Ishikawa (cell line): Measurements from ENCODE around the gene TRIM56.

ENCODE experiments used
- FOXM1 ChIP-seq: IDR thresholded peaks from 2 replicates; pipeline ENCODE4 v1.6.1; 2012; ENCODE audit warnings: low read depth, borderline replicate concordance
- RAD21 ChIP-seq: IDR thresholded peaks from 2 replicates; pipeline ENCODE4 v1.6.1; 2012; ENCODE audit warnings: low read depth
- REST ChIP-seq: IDR thresholded peaks from 2 replicates; pipeline ENCODE4 v1.6.1; 2012; ENCODE audit warnings: low read depth, mild to moderate bottlenecking
- YY1 ChIP-seq: IDR thresholded peaks from 2 replicates; pipeline ENCODE4 v1.6.1; 2012; ENCODE audit warnings: low read depth

DNA sequence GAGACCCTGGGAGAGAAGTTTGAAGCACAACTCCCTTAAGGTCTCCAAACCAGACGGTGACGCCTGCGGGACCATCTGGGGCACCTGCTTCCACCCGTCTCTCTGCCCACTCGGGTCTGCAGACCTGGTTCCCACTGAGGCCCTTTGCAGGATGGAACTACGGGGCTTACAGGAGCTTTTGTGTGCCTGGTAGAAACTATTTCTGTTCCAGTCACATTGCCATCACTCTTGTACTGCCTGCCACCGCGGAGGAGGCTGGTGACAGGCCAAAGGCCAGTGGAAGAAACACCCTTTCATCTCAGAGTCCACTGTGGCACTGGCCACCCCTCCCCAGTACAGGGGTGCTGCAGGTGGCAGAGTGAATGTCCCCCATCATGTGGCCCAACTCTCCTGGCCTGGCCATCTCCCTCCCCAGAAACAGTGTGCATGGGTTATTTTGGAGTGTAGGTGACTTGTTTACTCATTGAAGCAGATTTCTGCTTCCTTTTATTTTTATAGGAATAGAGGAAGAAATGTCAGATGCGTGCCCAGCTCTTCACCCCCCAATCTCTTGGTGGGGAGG is 52.5 kb downstream of the TRIM56 start:
- no peak for TF ChIP-seq YY1
- TF ChIP-seq REST, result no peak
- no peak for TF ChIP-seq FOXM1
- no peak for TF ChIP-seq RAD21
